8988T (cell line): Measurements from ENCODE around the gene FAT1.
"Not testable (repeated sequence)": the region's sequence is repeated elsewhere in the genome, so short reads cannot be mapped to it uniquely, and the experiment has no call there.

Experiments used
- DNase-seq: peaks from one replicate; pipeline ENCODE4 v3.0.0; 2011

Gene FAT1

GRCh38 chr4:186723292-186724057 is at the start of gene FAT1:
Gene FAT1 (minus strand): TSS chr4:186723856. CDS start chr4:186709827, 14,029 bp downstream.
- DNase-seq = peak; percentile 80

GRCh38 chr4:186772936-186773487 is 49.4 kb upstream of the FAT1 start:
- DNase-seq = no peak

GRCh38 chr4:186771624-186772023 is 48.0 kb upstream of the FAT1 start:
- DNase-seq = no peak

- DNase-seq = no peak
Observed at GRCh38 chr4:186770481-186771175, 47.0 kb upstream of the FAT1 start.

- DNase-seq = no peak
Observed at GRCh38 chr4:186767794-186768193, 44.1 kb upstream of the FAT1 start.

- no peak for DNase-seq
Observed at GRCh38 chr4:186765673-186766546, 42.3 kb upstream of the FAT1 start.

GRCh38 chr4:186765138-186765537 is 41.5 kb upstream of the FAT1 start:
- DNase-seq = peak; percentile 20

- no peak for DNase-seq
Observed at GRCh38 chr4:186764457-186764856, 40.8 kb upstream of the FAT1 start.

- DNase-seq = no peak
Observed at GRCh38 chr4:186762865-186763264, 39.2 kb upstream of the FAT1 start.

GRCh38 chr4:186762361-186762760 is 38.7 kb upstream of the FAT1 start:
- no peak for DNase-seq

- not testable (repeated sequence) for DNase-seq
Observed at GRCh38 chr4:186761956-186762355, 38.3 kb upstream of the FAT1 start.

GRCh38 chr4:186761393-186761792 is 37.7 kb upstream of the FAT1 start:
- no peak for DNase-seq

GRCh38 chr4:186760576-186760975 is 36.9 kb upstream of the FAT1 start:
- no peak for DNase-seq

- no peak for DNase-seq
Observed at GRCh38 chr4:186759990-186760389, 36.3 kb upstream of the FAT1 start.

GRCh38 chr4:186758929-186759682 is 35.5 kb upstream of the FAT1 start:
- no peak for DNase-seq

- DNase-seq = no peak
Observed at GRCh38 chr4:186757696-186758355, 34.2 kb upstream of the FAT1 start.

GRCh38 chr4:186756550-186756949 is 32.9 kb upstream of the FAT1 start:
- not testable (repeated sequence) for DNase-seq

GRCh38 chr4:186755550-186756519 is 32.2 kb upstream of the FAT1 start:
- no peak for DNase-seq

- DNase-seq = no peak
Observed at GRCh38 chr4:186754976-186755375, 31.3 kb upstream of the FAT1 start.

- no peak for DNase-seq
Observed at GRCh38 chr4:186752325-186752724, 28.7 kb upstream of the FAT1 start.
